HUES64 (cell line): ENCODE measurements around the gene PTBP3.
"Not testable (repeated sequence)": the region's sequence is repeated elsewhere in the genome, so short reads cannot be mapped to it uniquely, and the experiment has no call there.

Source experiments
- H3K27ac ChIP-seq: 2 replicates; pipeline ENCODE4 v1.7.0; 2013; ENCODE audit warnings: low read depth, low read length, inconsistent platforms
- H3K27me3 ChIP-seq: 2 replicates; pipeline ENCODE4 v1.6.1; 2013; ENCODE audit warnings: mild to moderate bottlenecking, low read length; ENCODE audit not compliant: insufficient read depth
- H3K36me3 ChIP-seq: 2 replicates; pipeline ENCODE4 v1.6.1; 2013; ENCODE audit warnings: mild to moderate bottlenecking, low read length; ENCODE audit not compliant: insufficient read depth
- H3K4me1 ChIP-seq: 2 replicates; pipeline ENCODE4 v1.6.1; 2013; ENCODE audit warnings: mild to moderate bottlenecking, low read length, moderate library complexity; ENCODE audit not compliant: insufficient read depth
- H3K4me3 ChIP-seq: 2 replicates; pipeline ENCODE4 v1.5.1; 2013; ENCODE audit warnings: mild to moderate bottlenecking, low read length, moderate library complexity
- H3K9ac ChIP-seq: 2 replicates; pipeline ENCODE4 v1.6.1; 2013; ENCODE audit warnings: mild to moderate bottlenecking, low read depth, low read length
- H3K9me3 ChIP-seq: 2 replicates; pipeline ENCODE4 v1.6.1; 2013; ENCODE audit warnings: low read depth, low read length; ENCODE audit not compliant: insufficient read depth
- WGBS: fragments of 150-250, 120-280 bp; methylation state at CpG from one replicate; pipeline ENCODE4 v1.1.7; 2013; ENCODE audit warnings: missing lambda C conversion rate; 5-methylcytosine and 5-hydroxymethylcytosine counted together

Gene PTBP3

GRCh38 chr9:112375361-112375760, 41.9 kb upstream of the PTBP3 start:
- Histone ChIP-seq H3K9me3 (no peaks in the 10 kb centered on the region), H3K9ac (no peak overlapping the region), H3K4me1 (peaks cover 15% of the 10 kb centered on the region), H3K36me3 (no peaks in the 10 kb centered on the region), H3K27ac (no peak overlapping the region), H3K4me3 (no peak overlapping the region), H3K27me3 (no peaks in the 10 kb centered on the region)
- 94% methylated on average over 5 of the region's 5 CpGs for WGBS

- peaks cover 15% of the 10 kb centered on the region for H3K4me1 ChIP-seq
- not testable (repeated sequence) for H3K4me3 ChIP-seq, H3K27ac ChIP-seq, H3K27me3 ChIP-seq, H3K9ac ChIP-seq, H3K9me3 ChIP-seq, H3K36me3 ChIP-seq
- WGBS: 100% methylated on average over 2 of the region's 2 CpGs
Observed at GRCh38 chr9:112374232-112374631, 40.8 kb upstream of the PTBP3 start.

GRCh38 chr9:112373666-112374065, 40.2 kb upstream of the PTBP3 start:
- H3K4me3 ChIP-seq, H3K27ac ChIP-seq, H3K9ac ChIP-seq, H3K27me3 ChIP-seq, H3K36me3 ChIP-seq, H3K9me3 ChIP-seq: not testable (repeated sequence)
- peaks cover 15% of the 10 kb centered on the region for H3K4me1 ChIP-seq
- WGBS: 96% methylated on average over 2 of the region's 2 CpGs

DNA sequence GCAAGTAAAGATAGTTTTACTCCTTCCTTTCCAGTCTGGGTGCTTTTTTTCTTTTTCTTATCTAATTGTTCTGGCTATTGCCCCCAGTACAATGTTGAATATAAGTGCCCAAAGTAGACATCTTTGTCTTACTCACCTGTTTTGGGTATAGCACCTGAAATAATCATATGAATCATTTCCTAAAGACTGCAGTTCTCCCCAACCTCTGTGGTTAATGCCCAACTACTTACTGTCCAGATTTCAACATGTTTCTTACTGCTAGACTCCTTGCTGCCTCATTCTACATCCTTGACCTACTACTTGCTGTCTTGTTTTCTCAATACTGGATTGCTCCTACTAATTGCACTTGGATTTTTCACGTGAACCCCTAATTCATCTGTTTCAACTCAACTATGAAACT, 37.6 kb upstream of the PTBP3 start:
- Histone ChIP-seq H3K9me3 (peaks cover 12% of the 10 kb centered on the region; the same call in 1 of the 2 replicates), H3K36me3 (no peaks in the 10 kb centered on the region), H3K27ac (no peak overlapping the region), H3K4me3 (no peak overlapping the region), H3K4me1 (no peaks in the 10 kb centered on the region), H3K9ac (no peak overlapping the region), H3K27me3 (no peaks in the 10 kb centered on the region)
- WGBS: 45% methylated on average over 1 of the region's 1 CpG

- peaks cover 12% of the 10 kb centered on the region; the same call in 1 of the 2 replicates for H3K9me3 ChIP-seq
- H3K4me3 ChIP-seq: no peak overlapping the region
- no peak overlapping the region for H3K27ac ChIP-seq
- H3K27me3 ChIP-seq: no peaks in the 10 kb centered on the region
- WGBS: no CpG with 5 or more reads among the region's 1 CpG
- no peak overlapping the region for H3K9ac ChIP-seq
- H3K36me3 ChIP-seq: no peaks in the 10 kb centered on the region
- H3K4me1 ChIP-seq: no peaks in the 10 kb centered on the region
Observed at GRCh38 chr9:112369817-112370216, 36.4 kb upstream of the PTBP3 start.

DNA sequence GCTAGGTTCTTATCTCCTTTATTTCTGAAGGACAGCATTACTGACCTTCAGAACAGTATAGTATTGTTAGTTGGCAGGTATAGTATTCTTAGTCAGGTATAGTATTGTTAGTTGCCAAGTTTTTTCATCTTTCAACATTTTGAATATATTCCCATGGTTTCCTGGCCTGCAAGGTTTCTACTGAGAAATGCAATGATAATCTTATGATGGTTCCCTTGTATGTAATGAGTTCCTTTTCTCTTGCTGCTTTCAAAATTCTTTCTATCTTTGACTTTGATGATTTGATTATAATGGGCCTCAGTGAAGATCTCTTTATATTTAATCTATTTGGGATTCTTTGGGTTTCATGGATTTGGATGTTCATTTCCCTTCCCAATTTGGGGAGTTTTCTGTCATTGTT, 34.0 kb upstream of the PTBP3 start:
- no peak overlapping the region for H3K27ac ChIP-seq
- peaks cover 12% of the 10 kb centered on the region; the same call in 1 of the 2 replicates for H3K9me3 ChIP-seq
- H3K4me1 ChIP-seq: no peaks in the 10 kb centered on the region
- no peak overlapping the region for H3K4me3 ChIP-seq
- no peaks in the 10 kb centered on the region for H3K36me3 ChIP-seq
- no peak overlapping the region for H3K9ac ChIP-seq
- no peaks in the 10 kb centered on the region for H3K27me3 ChIP-seq

DNA sequence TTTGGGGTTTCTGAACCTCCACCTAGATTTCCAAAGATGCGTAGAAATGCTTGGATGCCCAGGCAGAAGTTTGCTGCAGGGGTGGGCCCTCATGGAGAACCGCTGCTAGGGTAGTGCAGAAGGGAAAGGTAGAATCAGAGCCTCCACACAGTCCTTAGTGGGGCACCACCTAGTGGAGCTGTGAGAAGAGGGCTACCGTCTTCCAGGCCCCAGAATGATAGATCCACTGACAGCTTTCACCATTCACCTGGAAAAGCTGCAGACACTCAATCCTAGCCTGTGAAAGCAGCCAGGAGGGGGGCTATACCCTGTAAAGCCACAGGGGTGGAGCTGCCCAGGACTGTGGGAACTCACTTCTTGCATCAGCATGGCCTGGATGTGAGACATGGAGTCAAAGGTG, 33.2 kb upstream of the PTBP3 start:
- no peak overlapping the region for H3K4me3 ChIP-seq
- 77% methylated on average over 3 of the region's 3 CpGs for WGBS
- no peaks in the 10 kb centered on the region for H3K36me3 ChIP-seq
- H3K9me3 ChIP-seq: peaks cover 12% of the 10 kb centered on the region; the same call in 1 of the 2 replicates
- H3K27ac ChIP-seq: no peak overlapping the region; the same call in 1 of the 2 replicates
- no peak overlapping the region for H3K9ac ChIP-seq
- H3K27me3 ChIP-seq: no peaks in the 10 kb centered on the region
- H3K4me1 ChIP-seq: no peaks in the 10 kb centered on the region

DNA sequence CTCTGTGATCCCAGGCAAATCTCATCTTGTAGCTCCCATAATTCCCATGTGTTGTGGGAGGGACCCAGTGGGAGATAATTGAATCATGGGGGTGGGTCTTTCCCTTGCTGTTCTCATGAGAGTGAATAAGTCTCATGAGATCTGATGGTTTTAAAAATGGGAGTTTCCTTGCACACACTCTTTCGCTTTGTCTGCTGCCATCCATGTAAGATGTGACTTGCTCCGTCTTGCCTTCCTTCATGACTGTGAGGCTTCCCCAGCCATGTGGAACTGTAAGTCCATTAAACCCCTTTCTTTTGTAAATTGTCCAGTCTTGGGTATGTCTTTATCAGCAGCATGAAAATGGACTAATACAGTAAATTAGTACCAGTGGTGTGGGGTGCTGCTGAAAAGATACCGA, 31.8 kb upstream of the PTBP3 start:
- 97% methylated on average over 3 of the region's 3 CpGs for WGBS
- H3K9me3 ChIP-seq: peaks cover 12% of the 10 kb centered on the region; the same call in 1 of the 2 replicates
- not testable (repeated sequence) for H3K27me3 ChIP-seq, H3K27ac ChIP-seq, H3K36me3 ChIP-seq, H3K4me3 ChIP-seq, H3K4me1 ChIP-seq, H3K9ac ChIP-seq

GRCh38 chr9:112364761-112365160, 31.3 kb upstream of the PTBP3 start:
- Histone ChIP-seq H3K27me3 (no peaks in the 10 kb centered on the region), H3K4me3 (no peak overlapping the region), H3K9me3 (peaks cover 12% of the 10 kb centered on the region; the same call in 1 of the 2 replicates), H3K4me1 (no peaks in the 10 kb centered on the region), H3K27ac (no peak overlapping the region), H3K36me3 (no peaks in the 10 kb centered on the region), H3K9ac (no peak overlapping the region)
- 72% methylated on average over 2 of the region's 3 CpGs for WGBS

DNA sequence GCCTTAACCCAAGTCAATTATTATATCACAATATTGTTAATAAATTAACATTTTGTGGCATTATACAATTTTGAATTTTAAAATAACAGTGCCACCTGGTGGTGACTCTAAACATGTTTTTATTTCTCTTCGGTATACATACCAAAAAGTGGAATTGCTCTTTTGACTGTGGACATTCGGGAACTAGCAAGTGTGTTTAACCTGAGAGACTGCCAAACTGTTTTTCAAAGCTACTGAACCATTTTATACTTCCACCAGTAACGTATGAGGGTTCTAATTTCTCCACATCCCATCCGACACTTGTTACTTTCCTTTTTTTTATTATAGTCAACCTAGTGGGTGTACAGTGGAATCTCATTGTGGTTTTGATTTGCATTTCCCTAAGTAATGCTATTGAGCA, 28.2 kb upstream of the PTBP3 start:
- WGBS: 43% methylated on average over 3 of the region's 4 CpGs
- Histone ChIP-seq H3K4me1 (no peaks in the 10 kb centered on the region), H3K27me3 (no peaks in the 10 kb centered on the region), H3K27ac (no peak overlapping the region), H3K9me3 (peaks cover 4% of the 10 kb centered on the region; the same call in 1 of the 2 replicates), H3K4me3 (no peak overlapping the region), H3K36me3 (no peaks in the 10 kb centered on the region), H3K9ac (no peak overlapping the region)

DNA sequence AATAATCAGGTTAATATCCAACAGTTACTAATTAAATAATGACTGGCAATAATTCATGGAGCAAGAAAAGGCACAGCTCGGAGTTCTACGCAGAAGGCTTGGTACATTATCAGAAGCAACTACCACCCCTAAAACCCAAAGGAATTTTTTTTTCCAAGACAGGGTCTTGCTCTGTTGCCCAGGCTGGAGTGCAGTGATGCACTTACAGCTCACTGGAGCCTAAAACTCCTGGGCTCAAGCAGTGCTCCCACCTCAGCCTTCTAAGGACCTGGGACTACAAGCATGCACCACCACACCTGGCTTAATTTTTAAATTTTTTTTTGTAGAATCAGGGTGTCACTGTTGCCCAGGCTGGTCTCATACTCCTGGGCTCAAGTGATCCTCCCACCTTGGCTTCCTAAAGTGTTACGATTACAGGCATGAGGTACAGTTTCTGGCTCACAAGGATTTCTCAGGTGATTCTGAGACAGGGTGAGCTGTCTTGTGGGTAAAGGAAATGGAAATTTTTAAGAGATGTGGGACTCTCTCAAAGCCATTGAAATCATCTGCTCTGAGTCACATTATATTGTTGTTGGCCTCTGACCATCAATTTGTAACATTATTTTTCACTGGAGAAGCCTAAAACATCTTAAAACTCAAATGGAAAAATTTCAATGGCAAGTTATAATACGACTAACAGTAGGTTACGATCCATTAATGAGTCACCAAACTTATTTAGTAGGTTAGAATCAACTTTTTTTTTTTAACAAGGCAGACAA, 26.8 kb upstream of the PTBP3 start:
- H3K36me3 ChIP-seq: no peaks in the 10 kb centered on the region
- H3K9me3 ChIP-seq: no peaks in the 10 kb centered on the region
- no peak overlapping the region for H3K9ac ChIP-seq
- whole genome bisulfite sequencing: 92% methylated on average over 5 of the region's 5 CpGs
- H3K27me3 ChIP-seq: no peaks in the 10 kb centered on the region
- no peak overlapping the region for H3K4me3 ChIP-seq
- 0 out of 2 replicates have a peak, but pooled peaks cover 1% of the 10 kb centered on the region for H3K4me1 ChIP-seq
- no peak overlapping the region for H3K27ac ChIP-seq
